Fibroblast of mammary gland (primary cell): Measurements from ENCODE around the gene EPRS1.
"Not testable (repeated sequence)": the region's sequence is repeated elsewhere in the genome, so short reads cannot be mapped to it uniquely, and the experiment has no call there.

Source experiments
- DNase-seq: peaks from one replicate; pipeline ENCODE4 v3.0.0-alpha.2; 2010; ENCODE audit warnings: low read depth
- H3K4me3 ChIP-seq: 2 replicates; pipeline ENCODE4 v1.5.1; 2011; ENCODE audit warnings: low read depth, mild to moderate bottlenecking, low read length, moderate library complexity; ENCODE audit not compliant: control insufficient read depth
- TF ChIP-seq, protein P1 (sequence below): conservative IDR thresholded peaks from 2 replicates; pipeline ENCODE4 v1.5.1; 2011; ENCODE audit warnings: low read depth, low read length, inconsistent platforms; ENCODE audit not compliant: control insufficient read depth, insufficient read depth

EPRS1 gene

DNA sequence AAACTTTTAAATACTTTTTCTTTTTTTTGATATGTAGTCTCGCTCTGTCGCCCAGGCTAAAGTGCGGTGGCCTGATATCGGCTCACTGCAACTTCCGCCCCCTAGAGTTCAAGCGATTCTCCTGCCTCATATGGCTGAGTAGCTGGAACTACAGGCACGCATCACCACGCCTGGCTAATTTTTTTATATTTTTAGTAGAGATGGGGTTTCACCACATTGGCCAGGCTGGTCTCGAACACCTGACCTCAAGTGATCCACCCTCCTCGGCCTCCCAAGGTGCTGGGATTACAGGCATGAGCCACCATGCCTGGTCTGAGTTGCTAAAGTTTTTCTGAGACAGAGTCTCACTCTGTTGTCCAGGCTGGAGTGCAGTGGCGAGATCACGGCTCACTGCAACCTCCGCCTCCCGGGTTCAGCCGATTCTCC is 40.0 kb upstream of the EPRS1 start:
- not testable (repeated sequence) for DNase-seq, H3K4me3 ChIP-seq
- TF ChIP-seq, protein P1, sequence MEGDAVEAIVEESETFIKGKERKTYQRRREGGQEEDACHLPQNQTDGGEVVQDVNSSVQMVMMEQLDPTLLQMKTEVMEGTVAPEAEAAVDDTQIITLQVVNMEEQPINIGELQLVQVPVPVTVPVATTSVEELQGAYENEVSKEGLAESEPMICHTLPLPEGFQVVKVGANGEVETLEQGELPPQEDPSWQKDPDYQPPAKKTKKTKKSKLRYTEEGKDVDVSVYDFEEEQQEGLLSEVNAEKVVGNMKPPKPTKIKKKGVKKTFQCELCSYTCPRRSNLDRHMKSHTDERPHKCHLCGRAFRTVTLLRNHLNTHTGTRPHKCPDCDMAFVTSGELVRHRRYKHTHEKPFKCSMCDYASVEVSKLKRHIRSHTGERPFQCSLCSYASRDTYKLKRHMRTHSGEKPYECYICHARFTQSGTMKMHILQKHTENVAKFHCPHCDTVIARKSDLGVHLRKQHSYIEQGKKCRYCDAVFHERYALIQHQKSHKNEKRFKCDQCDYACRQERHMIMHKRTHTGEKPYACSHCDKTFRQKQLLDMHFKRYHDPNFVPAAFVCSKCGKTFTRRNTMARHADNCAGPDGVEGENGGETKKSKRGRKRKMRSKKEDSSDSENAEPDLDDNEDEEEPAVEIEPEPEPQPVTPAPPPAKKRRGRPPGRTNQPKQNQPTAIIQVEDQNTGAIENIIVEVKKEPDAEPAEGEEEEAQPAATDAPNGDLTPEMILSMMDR, result peak; percentile 0

DNA sequence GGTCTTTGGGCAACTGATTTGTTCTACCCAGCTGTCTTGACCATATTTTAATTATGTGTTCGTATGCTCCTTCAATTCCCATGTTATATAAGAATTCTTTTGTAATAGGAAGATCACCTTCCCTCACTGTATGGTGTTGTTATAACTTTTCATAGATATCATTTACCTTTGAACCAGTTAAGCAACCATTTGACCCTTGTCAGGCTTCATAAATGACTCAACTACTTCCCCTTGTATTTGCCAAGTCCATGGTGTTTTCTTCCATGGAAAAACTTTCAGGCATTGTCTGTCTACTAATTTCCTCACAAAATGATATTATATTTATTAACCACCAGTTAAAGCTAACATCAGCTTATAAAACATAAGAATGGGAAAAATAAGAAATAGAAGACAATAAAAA is 38.2 kb upstream of the EPRS1 start:
- DNase-seq, result peak; percentile 43
- no peak overlapping the region for H3K4me3 ChIP-seq
- TF ChIP-seq, protein P1, result no peak

DNA sequence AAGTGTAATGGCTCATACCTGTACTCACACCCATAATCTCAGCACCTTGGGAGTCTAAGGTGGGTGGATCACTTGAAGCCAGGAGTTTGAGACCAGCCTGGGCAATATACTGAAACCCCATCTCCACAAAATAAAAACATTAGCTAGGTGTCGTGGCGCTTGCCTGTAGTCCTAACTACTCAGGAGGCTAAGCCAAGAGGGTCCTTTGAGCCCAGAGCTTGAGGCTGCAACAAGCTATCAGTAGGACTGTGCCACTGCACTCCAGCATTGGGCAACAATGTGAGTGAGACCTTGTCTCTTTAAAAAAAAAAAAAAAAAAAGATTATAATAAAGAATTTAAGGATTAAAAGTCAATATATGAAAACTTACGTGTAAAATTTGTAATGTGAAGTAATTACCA is 31.6 kb upstream of the EPRS1 start:
- DNase-seq, result no peak
- TF ChIP-seq, protein P1, result no peak
- H3K4me3 ChIP-seq, result no peak overlapping the region

DNA sequence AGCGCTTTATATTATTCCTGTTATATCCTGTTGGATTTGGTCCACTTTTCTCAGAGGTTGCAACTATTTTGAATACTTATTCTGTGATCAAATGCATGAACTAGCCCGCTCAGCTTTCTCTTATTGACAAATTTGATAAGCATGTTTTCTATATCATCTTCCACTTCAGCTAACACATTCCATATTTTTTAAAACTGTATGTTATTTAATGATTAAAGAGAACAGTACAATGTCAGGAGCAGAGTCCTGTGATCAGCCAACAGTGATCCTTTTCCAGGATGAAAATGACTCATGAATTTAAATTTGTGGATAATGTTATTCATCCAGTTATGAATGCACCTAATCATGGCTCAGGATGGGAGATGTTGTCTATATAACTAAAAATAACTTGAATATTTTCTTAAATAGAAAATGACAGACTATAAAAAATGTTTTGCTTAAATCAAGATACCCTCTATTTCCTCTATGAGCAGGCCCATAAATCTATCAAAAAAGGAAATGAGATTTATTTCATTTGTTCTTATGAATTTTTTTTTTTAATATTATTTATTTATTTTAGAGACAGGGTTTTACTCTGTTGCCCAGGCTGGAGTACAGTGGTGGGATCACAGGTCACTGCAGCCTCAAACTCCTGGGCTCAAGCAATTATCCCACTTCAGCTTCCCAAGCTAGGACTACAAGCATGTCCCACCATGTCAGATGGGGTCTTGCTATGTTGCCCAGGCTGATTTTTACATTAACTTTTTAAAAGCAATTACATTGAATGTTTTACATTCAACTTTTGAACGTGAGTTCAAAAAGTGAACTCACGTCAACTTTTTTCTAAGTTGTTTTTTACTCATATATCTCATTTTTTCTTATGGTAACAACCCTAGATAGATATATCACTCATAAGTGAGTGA is 30.8 kb upstream of the EPRS1 start:
- TF ChIP-seq, protein P1, result no peak
- DNase-seq, result peak; percentile 5
- no peak overlapping the region for H3K4me3 ChIP-seq

DNA sequence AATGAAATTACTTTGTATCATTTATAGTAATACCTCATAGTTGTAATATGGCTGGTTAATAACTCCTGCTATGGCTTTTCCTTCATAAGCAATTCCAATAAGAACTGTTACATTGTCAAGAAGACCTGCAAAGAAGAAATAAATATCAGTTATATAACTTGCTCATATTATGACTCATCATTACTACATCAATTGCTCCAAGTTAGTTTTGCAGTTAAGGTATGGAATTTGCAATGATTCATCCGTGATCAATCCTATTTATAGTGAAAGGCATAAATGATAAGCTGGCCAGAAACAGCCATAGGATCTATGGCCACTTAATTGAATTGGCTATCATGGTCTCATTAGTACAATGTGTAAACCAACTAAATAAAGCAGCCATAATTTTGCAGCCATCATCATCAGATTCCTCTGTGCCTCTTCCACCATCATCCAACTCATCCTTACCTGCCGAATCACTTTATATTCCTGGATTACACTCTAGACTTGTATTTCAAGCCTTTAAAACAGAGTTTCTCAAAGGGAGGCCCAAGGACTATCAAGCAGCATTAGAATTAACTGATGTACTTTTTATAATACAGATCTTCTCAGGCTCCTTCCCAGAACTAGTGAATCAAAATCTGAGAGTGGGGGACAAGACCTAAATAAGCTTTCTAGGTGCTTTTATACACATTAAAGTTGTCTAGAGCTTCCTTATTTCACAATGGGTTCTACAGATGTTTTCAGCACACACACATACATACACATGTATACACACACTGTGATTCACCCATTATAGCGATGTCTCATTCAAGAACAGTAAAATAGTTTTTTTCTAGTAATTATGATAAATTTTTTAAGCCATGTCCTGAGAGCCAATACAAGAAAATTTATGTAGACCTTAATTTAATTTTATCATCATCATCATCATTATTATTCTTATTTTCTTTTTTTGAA is 21.2 kb upstream of the EPRS1 start:
- H3K4me3 ChIP-seq, result no peak overlapping the region
- TF ChIP-seq, protein P1, result no peak
- peak; percentile 49 for DNase-seq

DNA sequence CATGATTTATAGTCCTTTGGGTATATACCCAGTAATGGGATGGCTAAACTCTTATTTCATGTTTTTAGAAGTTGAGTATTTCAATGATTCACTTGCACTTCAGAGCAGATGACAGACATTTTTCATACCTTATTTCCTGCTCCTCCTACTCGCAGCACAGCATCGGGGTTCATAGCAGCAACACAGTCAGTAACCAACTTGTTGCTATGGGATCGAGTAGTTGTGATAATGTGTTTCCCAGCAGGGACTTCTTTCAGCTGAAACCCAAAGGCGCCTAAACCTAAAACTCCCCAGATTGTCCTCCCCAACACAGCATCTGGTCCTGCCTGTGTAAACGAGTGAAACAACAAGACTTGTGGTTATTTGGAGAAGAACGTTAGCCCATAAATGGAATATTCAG is 16.3 kb upstream of the EPRS1 start:
- no peak for DNase-seq

More for the DNA sequence above, 16.3 kb upstream of the EPRS1 start:
- TF ChIP-seq, protein P1, result no peak
- H3K4me3 ChIP-seq, result no peak overlapping the region
